ENCODE results near the gene AP5Z1. TPM values are rescaled to one million over a fixed set of nuclear protein-coding genes. Genes with fewer than 3 reads are reported as not detected.
A peak's percentile ranks its signal among the peaks of the same experiment; 100 is the strongest.

The AP5Z1 gene
- total and polyA plus RNA-seq, 5 donors = 10.5 to 17.3 (median 14.7) TPM

DNA sequence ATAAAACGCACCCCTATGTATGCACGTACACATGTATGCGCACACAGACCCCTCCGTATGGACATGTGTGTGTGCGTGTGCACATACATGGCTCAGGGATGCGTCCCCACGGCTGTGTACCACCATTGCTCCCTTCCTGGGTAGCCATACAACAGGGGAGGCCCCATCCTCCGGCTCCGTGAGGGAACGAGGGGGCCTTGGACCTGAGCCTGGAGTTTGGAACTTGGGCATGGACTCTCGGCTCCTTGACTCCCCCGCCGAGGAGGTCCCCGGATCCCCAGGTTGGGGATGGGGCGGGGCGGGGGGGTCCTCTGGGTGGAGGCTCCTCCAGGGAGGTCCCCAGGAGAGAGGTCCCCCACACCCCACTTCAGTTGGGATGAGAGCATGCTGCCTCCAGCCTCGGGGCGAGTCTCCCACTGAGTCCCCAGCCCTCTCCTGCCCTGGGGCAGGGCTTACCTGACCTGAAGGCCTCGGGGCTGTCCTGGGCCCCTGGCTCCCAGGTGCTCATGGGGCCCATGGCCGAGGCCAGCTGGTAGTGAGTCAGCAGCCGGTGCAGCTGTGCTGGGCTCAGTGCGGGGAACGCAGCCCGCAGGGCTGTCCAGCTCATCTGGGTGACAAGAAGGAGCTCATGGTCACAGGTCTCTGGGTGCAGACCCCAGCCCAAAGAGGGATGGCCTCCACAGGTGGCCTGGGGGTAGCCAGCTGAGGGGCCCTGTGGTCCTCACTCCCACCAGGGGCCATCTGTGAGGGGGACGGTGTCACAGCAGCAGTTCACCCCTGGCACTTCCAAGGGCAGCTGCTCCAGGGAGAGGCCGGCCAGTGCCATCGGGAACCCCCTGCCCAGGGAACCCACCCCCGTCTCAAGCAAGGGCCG lies 29.9 kb downstream of the AP5Z1 start:
- no peak for ATAC-seq
- H3K27ac ChIP-seq (ENCODE audit: low read length) = no peak overlapping the region
- no peaks in the 10 kb centered on the region for H3K27me3 ChIP-seq (ENCODE audit: control insufficient read depth, insufficient read depth)
- H3K4me1 ChIP-seq (ENCODE audit: control insufficient read depth, insufficient read depth, low read length) = no peaks in the 10 kb centered on the region
- WGBS = 89% methylated on average over 29 of the region's 29 CpGs
- peak in 1 of 3 donors; percentile 51 for DNase-seq
- H3K4me3 ChIP-seq (ENCODE audit: low read length) = no peak overlapping the region
- intact Hi-C loops (cut with DNase I) = no loop called here
- H3K9me3 ChIP-seq (ENCODE audit: control insufficient read depth, low read length) = no peaks in the 10 kb centered on the region

DNA sequence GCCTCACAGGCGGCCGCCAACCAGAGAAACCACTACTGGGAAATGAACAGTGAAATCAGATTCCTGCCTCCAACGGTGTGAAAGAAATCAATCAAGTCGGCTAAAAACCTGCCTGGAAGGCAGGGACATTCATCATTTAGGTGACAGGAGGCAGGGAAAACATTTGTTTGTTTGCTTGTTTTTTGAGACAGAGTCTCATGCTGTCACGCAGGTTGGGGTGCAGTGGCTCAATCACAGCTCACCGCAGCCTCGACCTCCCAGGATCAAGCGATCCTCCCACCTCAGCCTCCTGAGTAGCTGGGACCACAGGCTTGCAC lies 30.5 kb downstream of the AP5Z1 start:
- intact Hi-C loops (cut with DNase I) = no loop called here
- WGBS = 80% methylated on average over 8 of the region's 8 CpGs
- Histone ChIP-seq H3K27ac (ENCODE audit: low read length) (no peak overlapping the region), H3K4me3 (ENCODE audit: low read length) (no peak overlapping the region), H3K9me3 (ENCODE audit: control insufficient read depth, low read length) (no peaks in the 10 kb centered on the region), H3K27me3 (ENCODE audit: control insufficient read depth, insufficient read depth) (no peaks in the 10 kb centered on the region), H3K4me1 (ENCODE audit: control insufficient read depth, insufficient read depth, low read length) (no peaks in the 10 kb centered on the region)
- no peak for ATAC-seq
- no peak for DNase-seq

DNA sequence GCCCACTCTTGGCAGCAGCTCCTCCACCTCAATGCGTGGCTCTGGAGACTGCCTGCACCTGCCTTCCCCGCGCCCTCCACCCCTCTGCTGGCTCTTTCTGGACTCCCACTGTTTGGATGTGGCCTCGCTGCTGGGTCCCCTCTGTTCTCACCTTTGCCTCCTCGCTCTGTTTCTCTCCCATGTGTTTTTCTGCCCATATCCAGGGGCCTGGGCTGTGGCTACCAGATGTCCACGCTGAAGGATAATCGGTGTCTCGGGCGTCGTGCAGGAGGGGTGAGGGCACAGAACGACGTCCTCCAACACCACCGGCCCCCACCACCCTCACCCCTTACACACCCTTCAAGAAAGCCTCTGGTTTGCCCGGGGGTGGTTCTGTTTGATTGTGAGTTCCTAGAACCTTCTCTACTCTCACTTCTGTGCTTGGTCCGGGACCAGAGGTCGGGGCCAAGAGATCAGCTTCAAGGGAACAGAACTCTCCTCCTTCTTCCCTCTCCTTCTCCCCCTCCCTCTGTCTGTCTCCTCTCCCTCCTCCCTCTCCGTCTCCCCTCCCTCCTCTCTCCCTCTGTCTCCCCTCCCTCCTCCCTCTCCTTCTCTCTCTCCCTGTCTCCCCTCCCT lies 31.7 kb downstream of the AP5Z1 start:
- WGBS = 69% methylated on average over 17 of the region's 17 CpGs
- no peaks in the 10 kb centered on the region for H3K4me1 ChIP-seq (ENCODE audit: control insufficient read depth, insufficient read depth, low read length)
- intact Hi-C loops (cut with DNase I) = no loop called here
- no peak overlapping the region for H3K4me3 ChIP-seq (ENCODE audit: low read length)
- no peak overlapping the region for H3K27ac ChIP-seq (ENCODE audit: low read length)
- no peaks in the 10 kb centered on the region for H3K9me3 ChIP-seq (ENCODE audit: control insufficient read depth, low read length)
- no peaks in the 10 kb centered on the region for H3K27me3 ChIP-seq (ENCODE audit: control insufficient read depth, insufficient read depth)
- ATAC-seq = peak; percentile 16 to 60
- DNase-seq = peak in 1 of 3 donors; percentile 68

DNA sequence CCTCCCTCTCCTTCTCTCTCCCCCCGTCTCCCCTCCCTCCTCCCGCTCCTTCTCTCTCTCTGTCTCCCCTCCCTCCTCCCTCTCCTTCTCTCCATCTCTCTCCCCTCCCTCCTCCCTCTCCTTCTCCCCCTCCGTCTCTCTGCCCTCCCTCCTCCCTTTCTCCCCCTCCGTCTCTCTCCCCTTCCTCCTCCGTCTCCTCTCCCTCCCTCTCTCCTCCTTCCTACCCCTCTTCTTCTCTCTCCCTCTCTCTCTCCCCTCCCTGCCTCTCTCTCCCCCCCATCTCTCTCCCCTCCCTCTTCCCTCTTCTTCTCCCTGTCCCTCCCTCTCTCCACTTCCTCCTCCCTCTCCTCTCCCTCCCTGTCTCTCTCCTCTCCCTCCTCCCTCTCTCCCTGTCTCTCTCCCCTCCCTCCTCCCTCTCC lies 32.2 kb downstream of the AP5Z1 start:
- WGBS = 33% methylated on average over 5 of the region's 5 CpGs
- DNase-seq (no peak), ATAC-seq (peak; percentile 20 to 53)
- Histone ChIP-seq H3K9me3 (ENCODE audit: control insufficient read depth, low read length) (no peaks in the 10 kb centered on the region), H3K27me3 (ENCODE audit: control insufficient read depth, insufficient read depth) (no peaks in the 10 kb centered on the region), H3K27ac (ENCODE audit: low read length) (no peak overlapping the region), H3K4me3 (ENCODE audit: low read length) (no peak overlapping the region), H3K4me1 (ENCODE audit: control insufficient read depth, insufficient read depth, low read length) (no peaks in the 10 kb centered on the region)
- intact Hi-C loops (cut with DNase I) = no loop called here

DNA sequence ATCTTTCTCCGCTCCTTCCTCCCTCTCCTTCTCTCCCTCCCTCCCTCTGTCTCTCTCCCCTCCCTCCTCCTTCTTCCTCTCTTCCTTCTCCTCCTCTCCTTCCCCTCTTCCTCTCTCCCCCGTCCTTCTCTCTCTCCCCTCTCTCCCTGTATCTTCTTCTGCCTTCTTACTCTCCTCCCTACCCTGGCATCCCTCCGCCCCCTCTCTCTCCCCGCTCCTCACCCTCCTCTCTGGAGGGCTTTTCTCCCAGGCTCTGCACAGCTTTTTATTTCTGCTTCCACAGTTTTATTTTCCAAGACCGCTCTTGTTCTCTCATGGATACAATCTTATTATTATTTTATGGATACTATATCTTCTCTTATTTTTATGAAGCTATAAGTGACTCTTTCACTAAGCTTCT lies 32.6 kb downstream of the AP5Z1 start:
- DNase-seq (peak in 1 of 3 donors; percentile 40), ATAC-seq (no peak)
- Histone ChIP-seq H3K9me3 (ENCODE audit: control insufficient read depth, low read length) (no peaks in the 10 kb centered on the region), H3K27me3 (ENCODE audit: control insufficient read depth, insufficient read depth) (no peaks in the 10 kb centered on the region), H3K4me3 (ENCODE audit: low read length) (no peak overlapping the region), H3K4me1 (ENCODE audit: control insufficient read depth, insufficient read depth, low read length) (no peaks in the 10 kb centered on the region), H3K27ac (ENCODE audit: low read length) (no peak overlapping the region)
- WGBS = 61% methylated on average over 5 of the region's 5 CpGs
- intact Hi-C loops (cut with DNase I) = no loop called here

DNA sequence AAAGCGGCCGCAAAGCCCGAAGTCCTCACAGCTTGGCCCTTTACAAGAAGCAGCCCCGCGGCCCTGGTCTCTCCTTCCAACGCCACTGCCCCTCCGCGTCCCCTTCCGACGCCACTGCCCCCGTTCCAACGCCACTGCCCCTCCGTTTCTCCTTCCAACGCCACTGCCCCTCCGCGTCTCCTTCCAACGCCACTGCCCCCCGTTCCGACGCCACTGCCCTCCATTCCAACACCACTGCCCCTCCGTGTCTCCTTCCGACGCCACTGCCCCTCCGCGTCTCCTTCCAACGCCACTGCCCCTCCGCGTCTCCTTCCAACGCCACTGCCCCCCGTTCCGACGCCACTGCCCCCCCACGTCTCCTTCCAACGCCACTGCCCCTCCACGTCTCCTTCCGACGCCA lies 33.1 kb downstream of the AP5Z1 start:
- Histone ChIP-seq H3K27me3 (ENCODE audit: control insufficient read depth, insufficient read depth) (no peaks in the 10 kb centered on the region), H3K4me1 (ENCODE audit: control insufficient read depth, insufficient read depth, low read length) (no peaks in the 10 kb centered on the region), H3K9me3 (ENCODE audit: control insufficient read depth, low read length) (no peaks in the 10 kb centered on the region), H3K4me3 (ENCODE audit: low read length) (no peak overlapping the region), H3K27ac (ENCODE audit: low read length) (no peak overlapping the region)
- DNase-seq (peak in 1 of 3 donors; percentile 35), ATAC-seq (no peak)
- intact Hi-C loops (cut with DNase I) = no loop called here
- 84% methylated on average over 37 of the region's 37 CpGs for WGBS

DNA sequence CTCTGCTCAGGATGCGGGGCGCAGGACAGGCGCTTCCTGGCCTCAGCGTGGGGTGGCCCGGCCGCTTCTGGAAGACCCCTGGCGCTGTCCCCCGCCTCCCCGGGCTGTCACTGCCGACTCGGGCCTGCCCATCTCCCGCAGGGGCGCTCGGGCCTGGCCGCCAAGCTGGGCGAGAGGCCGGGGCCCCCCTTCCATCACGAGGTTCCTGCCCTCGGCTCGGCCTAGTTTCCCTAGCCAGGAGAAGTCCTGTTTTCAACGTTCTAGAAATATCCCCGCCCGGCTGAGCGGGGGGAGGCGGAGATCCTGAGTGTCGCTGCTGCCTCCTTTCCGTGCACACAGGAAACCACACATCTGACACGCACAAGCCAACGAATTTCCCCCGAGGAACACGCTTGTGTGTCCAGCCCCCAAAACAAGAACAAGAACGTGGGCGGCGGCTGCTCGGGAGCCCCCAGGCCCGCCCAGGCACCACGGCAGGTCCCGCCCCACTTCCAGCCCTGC lies 33.7 kb downstream of the AP5Z1 start:
- intact Hi-C loops (cut with DNase I) = no loop called here
- Histone ChIP-seq H3K27ac (ENCODE audit: low read length) (no peak overlapping the region), H3K4me1 (ENCODE audit: control insufficient read depth, insufficient read depth, low read length) (no peaks in the 10 kb centered on the region), H3K4me3 (ENCODE audit: low read length) (no peak overlapping the region), H3K27me3 (ENCODE audit: control insufficient read depth, insufficient read depth) (no peaks in the 10 kb centered on the region), H3K9me3 (ENCODE audit: control insufficient read depth, low read length) (no peaks in the 10 kb centered on the region)
- ATAC-seq (peak; percentile 15 to 44), DNase-seq (peak in 2 of 3 donors; percentile 59 to 82)
- 75% methylated on average over 38 of the region's 38 CpGs for WGBS

DNA sequence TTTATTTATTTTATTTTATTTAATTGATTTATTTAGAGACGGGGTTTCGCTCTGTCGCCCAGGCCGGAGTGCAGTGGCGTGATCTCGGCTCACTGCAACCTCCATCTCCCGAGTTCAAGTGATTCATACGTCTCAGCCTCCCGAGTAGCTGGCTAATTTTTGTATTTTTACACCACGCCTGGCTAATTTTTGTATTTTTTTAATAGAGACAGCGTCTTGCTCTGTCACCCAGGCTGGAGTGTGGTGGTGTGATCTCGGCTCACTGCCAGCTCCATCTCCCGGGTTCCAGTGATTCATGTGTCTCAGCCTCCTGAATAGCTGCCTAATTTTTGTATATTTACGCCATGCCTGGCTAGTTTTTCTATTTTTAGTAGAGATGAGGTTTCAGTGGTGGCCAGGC lies 34.2 kb downstream of the AP5Z1 start:
- no peak overlapping the region for H3K27ac ChIP-seq (ENCODE audit: low read length)
- no peaks in the 10 kb centered on the region for H3K27me3 ChIP-seq (ENCODE audit: control insufficient read depth, insufficient read depth)
- no peak overlapping the region for H3K4me3 ChIP-seq (ENCODE audit: low read length)
- intact Hi-C loops (cut with DNase I) = no loop called here
- DNase-seq (peak in 1 of 3 donors; percentile 34), ATAC-seq (no peak)
- no peaks in the 10 kb centered on the region for H3K4me1 ChIP-seq (ENCODE audit: control insufficient read depth, insufficient read depth, low read length)
- 84% methylated on average over 14 of the region's 14 CpGs for WGBS
- no peaks in the 10 kb centered on the region for H3K9me3 ChIP-seq (ENCODE audit: control insufficient read depth, low read length)

DNA sequence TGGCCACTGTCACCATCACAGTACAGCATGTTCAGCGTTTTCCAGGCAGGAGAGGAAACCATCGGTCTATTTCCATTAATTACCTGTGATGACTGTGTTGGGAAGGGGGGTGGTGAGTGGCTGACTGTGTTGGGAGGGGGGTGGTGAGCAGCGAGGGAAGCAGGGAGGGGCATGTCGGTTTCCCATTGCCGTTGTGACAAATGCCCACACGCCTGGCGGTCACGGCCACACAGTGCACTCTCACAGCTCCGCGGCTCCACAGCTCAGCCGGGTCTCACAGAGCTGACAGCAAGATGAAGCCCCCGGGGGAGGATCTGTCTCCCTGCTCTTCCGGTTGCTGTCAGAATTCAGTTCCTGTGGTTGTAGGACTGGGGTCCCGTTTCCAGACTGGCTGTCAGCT lies 39.0 kb downstream of the AP5Z1 start:
- no peaks in the 10 kb centered on the region for H3K27me3 ChIP-seq (ENCODE audit: control insufficient read depth, insufficient read depth)
- H3K4me3 ChIP-seq (ENCODE audit: low read length) = no peak overlapping the region
- H3K27ac ChIP-seq (ENCODE audit: low read length) = no peak overlapping the region
- no peak for DNase-seq
- H3K4me1 ChIP-seq (ENCODE audit: control insufficient read depth, insufficient read depth, low read length) = no peaks in the 10 kb centered on the region
- WGBS = 71% methylated on average over 14 of the region's 14 CpGs
- H3K9me3 ChIP-seq (ENCODE audit: control insufficient read depth, low read length) = no peaks in the 10 kb centered on the region
- no peak for ATAC-seq
- intact Hi-C loops (cut with DNase I) = no loop called here

DNA sequence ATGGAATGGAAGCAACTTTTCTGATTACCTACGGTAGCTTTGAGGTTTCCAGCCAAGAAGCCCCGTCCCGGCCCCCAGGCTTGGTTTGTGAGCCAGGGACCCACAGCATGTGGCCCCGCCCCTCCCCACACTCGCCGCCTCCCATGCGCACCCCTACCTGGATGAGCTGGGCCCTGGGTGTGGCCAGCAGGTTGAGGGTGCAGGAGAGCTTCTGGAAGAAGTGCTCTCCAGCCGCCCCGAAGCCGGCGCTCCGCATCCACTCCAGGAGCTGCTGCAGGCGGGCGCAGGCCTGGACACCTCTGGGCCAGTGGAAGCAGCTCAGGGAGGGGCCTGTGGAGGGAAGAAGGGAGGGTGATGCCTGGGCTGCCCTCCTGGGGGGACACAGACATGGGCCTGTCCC lies 39.7 kb downstream of the AP5Z1 start:
- Histone ChIP-seq H3K9me3 (ENCODE audit: control insufficient read depth, low read length) (no peaks in the 10 kb centered on the region), H3K4me1 (ENCODE audit: control insufficient read depth, insufficient read depth, low read length) (peaks cover 2% of the 10 kb centered on the region), H3K27me3 (ENCODE audit: control insufficient read depth, insufficient read depth) (no peaks in the 10 kb centered on the region), H3K27ac (ENCODE audit: low read length) (no peak overlapping the region), H3K4me3 (ENCODE audit: low read length) (no peak overlapping the region)
- DNase-seq = no peak
- intact Hi-C loops (cut with DNase I) = no loop called here
- ATAC-seq = no peak
- WGBS = 96% methylated on average over 14 of the region's 14 CpGs

DNA sequence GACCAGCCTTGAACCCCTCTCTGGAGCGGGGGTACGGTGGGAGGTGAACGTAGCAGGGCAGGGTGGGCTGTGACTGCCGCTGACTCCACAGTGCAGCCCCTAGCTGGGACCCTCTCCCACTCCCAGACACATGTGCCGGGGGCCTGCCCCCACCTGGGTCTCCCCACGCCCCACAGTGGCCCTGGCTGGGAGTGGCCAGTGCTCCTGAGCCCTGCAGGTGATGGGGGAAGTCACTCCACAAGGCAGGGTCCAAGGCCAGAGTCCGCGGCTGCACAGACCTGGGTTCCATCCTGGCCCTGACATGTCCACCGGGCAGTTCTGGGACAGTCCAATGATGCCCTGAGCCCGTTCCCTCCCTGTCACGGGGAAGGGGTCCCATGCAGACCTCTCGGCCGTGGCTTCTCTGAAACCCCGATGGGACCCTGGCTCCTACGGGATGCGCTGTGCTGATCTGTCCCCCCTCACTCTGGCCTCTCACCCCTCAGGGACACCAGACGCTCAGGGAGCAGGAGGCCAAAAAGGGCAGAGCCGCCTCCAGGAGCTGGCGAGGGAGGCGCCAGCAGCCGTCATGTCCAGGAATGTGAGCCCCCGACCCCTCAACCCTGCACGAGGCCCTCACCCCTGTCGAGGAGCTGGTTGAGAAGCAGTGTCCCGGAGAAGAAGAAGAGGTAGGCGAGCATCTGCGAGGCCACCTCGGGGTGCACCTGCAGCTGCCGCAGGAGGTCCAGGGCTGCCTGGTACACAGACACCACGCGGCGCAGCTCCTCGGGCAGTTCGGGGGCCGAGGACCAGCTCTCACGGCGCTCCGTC lies 40.4 kb downstream of the AP5Z1 start:
- intact Hi-C loops (cut with DNase I) = no loop called here
- peak in 1 of 3 donors; percentile 38 for DNase-seq
- WGBS = 94% methylated on average over 38 of the region's 38 CpGs

More for the DNA sequence above, 40.4 kb downstream of the AP5Z1 start:
- H3K9me3 ChIP-seq (ENCODE audit: control insufficient read depth, low read length) = no peaks in the 10 kb centered on the region
- H3K4me3 ChIP-seq (ENCODE audit: low read length) = no peak overlapping the region
- no peak for ATAC-seq
- H3K4me1 ChIP-seq (ENCODE audit: control insufficient read depth, insufficient read depth, low read length) = peaks cover 8% of the 10 kb centered on the region
- H3K27ac ChIP-seq (ENCODE audit: low read length) = no peak overlapping the region
- no peaks in the 10 kb centered on the region for H3K27me3 ChIP-seq (ENCODE audit: control insufficient read depth, insufficient read depth)

All from right cardiac atrium (tissue), 5 donors.